Type B pancreatic cell (in vitro differentiated cells): ENCODE results near the gene FTSJ1. TPM values are rescaled to one million over a fixed set of nuclear protein-coding genes. Genes with fewer than 3 reads are reported as not detected.

ENCODE experiments used
- DNase-seq: peaks from one replicate; pipeline ENCODE4 v3.0.0; 2021; ENCODE audit warnings: mixed read lengths; ENCODE audit not compliant: unreplicated experiment; ENCODE audit errors: extremely low spot score
- H3K27ac Mint-ChIP-seq: 2 replicates; pipeline ENCODE4 v1.8.0; 2021; ENCODE audit warnings: mild to moderate bottlenecking, mixed read lengths
- H3K27me3 Mint-ChIP-seq: 2 replicates; pipeline ENCODE4 v1.8.0; 2021; ENCODE audit warnings: mixed read lengths
- H3K36me3 Mint-ChIP-seq: 2 replicates; pipeline ENCODE4 v1.8.0; 2021; ENCODE audit warnings: mixed read lengths
- H3K4me1 Mint-ChIP-seq: one replicate; pipeline ENCODE4 v1.8.0; 2021; ENCODE audit warnings: mixed read lengths; ENCODE audit not compliant: unreplicated experiment
- H3K4me3 Mint-ChIP-seq: 2 replicates; pipeline ENCODE4 v1.8.0; 2021; ENCODE audit warnings: mild to moderate bottlenecking, mixed read lengths
- H3K9me3 Mint-ChIP-seq: 2 replicates; pipeline ENCODE4 v1.8.0; 2021; ENCODE audit warnings: mixed read lengths
- CTCF ChIP-seq: fragments of 200-600 bp; sonication (generic); conservative IDR thresholded peaks from 2 replicates; pipeline ENCODE4 v1.5.0; 2021; ENCODE audit warnings: antibody characterized with exemption, mild to moderate bottlenecking
- total RNA-seq: library from RNA; stranded (reverse); gene quantifications from 2 replicates; pipeline ENCODE4 v1.2.1, GENCODE V29; 2021; ENCODE audit warnings: low replicate concordance

FTSJ1 gene
- total RNA-seq, 1 donor from 2014 or later: 46.4 TPM

- no peaks in the 10 kb centered on the region for H3K36me3 Mint-ChIP-seq
- no peaks in the 10 kb centered on the region for H3K27me3 Mint-ChIP-seq
- peaks cover 7% of the 10 kb centered on the region for H3K4me1 Mint-ChIP-seq
- peak overlapping the region; percentile 55 for H3K27ac Mint-ChIP-seq
- H3K4me3 Mint-ChIP-seq: peak overlapping the region; percentile 92
- no peak for DNase-seq
- TF ChIP-seq CTCF: no peak
- no peaks in the 10 kb centered on the region for H3K9me3 Mint-ChIP-seq
Observed at GRCh38 chrX:48509245-48509590, 33.2 kb downstream of the FTSJ1 start.

GRCh38 chrX:48509619-48510018, 33.6 kb downstream of the FTSJ1 start:
- Mint-ChIP-seq H3K27me3 (no peaks in the 10 kb centered on the region), H3K9me3 (no peaks in the 10 kb centered on the region), H3K4me1 (peaks cover 7% of the 10 kb centered on the region), H3K36me3 (no peaks in the 10 kb centered on the region), H3K4me3 (peak overlapping the region; percentile 92), H3K27ac (peak overlapping the region; percentile 55)
- no peak for DNase-seq
- no peak for TF ChIP-seq CTCF

DNA sequence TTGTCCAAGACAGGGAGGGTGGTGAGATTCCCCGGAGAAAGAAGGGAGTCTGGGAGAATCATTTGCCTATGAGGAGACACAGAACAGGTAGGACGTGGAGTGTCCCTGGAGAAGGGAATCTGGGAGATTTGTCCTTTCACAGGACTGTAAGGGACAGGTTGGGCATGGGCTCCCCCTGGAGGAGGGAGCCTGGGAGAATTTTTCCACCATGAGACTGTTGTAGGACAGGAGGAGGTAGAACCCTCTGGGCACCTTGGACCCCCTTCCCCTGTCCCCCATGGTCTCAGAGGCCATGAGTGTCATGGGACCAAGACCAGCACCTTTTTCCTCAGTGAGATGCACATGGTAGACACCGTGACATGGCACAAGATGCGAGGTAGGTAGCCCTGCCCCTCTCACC, 35.6 kb downstream of the FTSJ1 start:
- no peaks in the 10 kb centered on the region for H3K27me3 Mint-ChIP-seq
- no peak for DNase-seq
- H3K27ac Mint-ChIP-seq: no peak overlapping the region
- H3K9me3 Mint-ChIP-seq: no peaks in the 10 kb centered on the region
- peak overlapping the region; percentile 57 for H3K4me3 Mint-ChIP-seq
- peaks cover 7% of the 10 kb centered on the region for H3K4me1 Mint-ChIP-seq
- TF ChIP-seq CTCF: peak; percentile 39
- H3K36me3 Mint-ChIP-seq: peaks cover 3% of the 10 kb centered on the region

GRCh38 chrX:48512371-48512935, 36.5 kb downstream of the FTSJ1 start:
- DNase-seq: no peak
- no peaks in the 10 kb centered on the region for H3K9me3 Mint-ChIP-seq
- H3K4me1 Mint-ChIP-seq: peaks cover 7% of the 10 kb centered on the region
- H3K27ac Mint-ChIP-seq: no peak overlapping the region
- no peak for TF ChIP-seq CTCF
- no peak overlapping the region for H3K4me3 Mint-ChIP-seq
- H3K27me3 Mint-ChIP-seq: no peaks in the 10 kb centered on the region
- H3K36me3 Mint-ChIP-seq: peaks cover 3% of the 10 kb centered on the region

GRCh38 chrX:48513670-48514069, 37.7 kb downstream of the FTSJ1 start:
- H3K36me3 Mint-ChIP-seq: peaks cover 3% of the 10 kb centered on the region
- no peak overlapping the region for H3K4me3 Mint-ChIP-seq
- H3K9me3 Mint-ChIP-seq: no peaks in the 10 kb centered on the region
- no peak for DNase-seq
- peaks cover 7% of the 10 kb centered on the region for H3K4me1 Mint-ChIP-seq
- TF ChIP-seq CTCF: no peak
- H3K27me3 Mint-ChIP-seq: no peaks in the 10 kb centered on the region
- H3K27ac Mint-ChIP-seq: no peak overlapping the region
